Kidney (tissue), 14 donors: ENCODE measurements around the gene IL4I1. TPM values are rescaled to one million over a fixed set of nuclear protein-coding genes. Genes with fewer than 3 reads are reported as not detected.

ENCODE experiments used
- DNase-seq, 5 donors: peaks; one replicate each; pipeline ENCODE4 v3.0.0-alpha.2; 2013 to 2020
- FAIRE-seq: peaks from 2 replicates; lab custom pipeline; 2012; peaks lifted over from hg19 to GRCh38; lab: Jason Lieb, UNC
- H3K27ac ChIP-seq, 2 donors: one replicate each; pipeline ENCODE4 v1.7.0; 2013; ENCODE audit warnings: low read depth in 2 of 2, low read length in 2 of 2, inconsistent platforms in 1 of 2
- H3K27me3 ChIP-seq: one replicate; pipeline ENCODE4 v1.7.1; 2013; ENCODE audit warnings: low read length, inconsistent platforms; ENCODE audit not compliant: control insufficient read depth, insufficient read depth
- H3K36me3 ChIP-seq, 3 donors: one replicate each; pipeline versions ENCODE4 v1.7.0 to v1.7.1; 2013; ENCODE audit warnings: low read length in 3 of 3, control low read depth in 1 of 3, inconsistent platforms in 1 of 3; ENCODE audit not compliant: insufficient read depth in 3 of 3, control insufficient read depth in 2 of 3
- H3K4me1 ChIP-seq, 3 donors: one replicate each; pipeline versions ENCODE4 v1.7.0 to v1.7.1; 2013; ENCODE audit warnings: low read length in 3 of 3, inconsistent platforms in 1 of 3, low read depth in 1 of 3; ENCODE audit not compliant: control insufficient read depth in 2 of 3, insufficient read depth in 2 of 3
- H3K4me3 ChIP-seq, 3 donors: one replicate each; pipeline versions ENCODE4 v1.7.0 to v1.8.1; 2013; ENCODE audit warnings: low read length in 3 of 3, control low read depth in 1 of 3, inconsistent platforms in 1 of 3
- H3K9ac ChIP-seq, 3 donors: one replicate each; pipeline versions ENCODE4 v1.7.0 to v1.7.1; 2013; ENCODE audit warnings: low read length in 3 of 3, control low read depth in 1 of 3, inconsistent platforms in 1 of 3
- H3K9me3 ChIP-seq, 3 donors: one replicate each; pipeline versions ENCODE4 v1.7.0 to v1.7.1; 2013; ENCODE audit warnings: low read length in 3 of 3, control low read depth in 1 of 3, inconsistent platforms in 1 of 3; ENCODE audit not compliant: control insufficient read depth in 2 of 3, insufficient read depth in 1 of 3
- CTCF ChIP-seq: IDR thresholded peaks from 3 replicates; pipeline ENCODE4 v1.5.1; 2012; ENCODE audit warnings: mild to moderate bottlenecking, moderate library complexity, borderline replicate concordance; ENCODE audit not compliant: insufficient read depth; ENCODE audit errors: extremely low read depth
- intact Hi-C: fragments of 100-400 bp; cut with DNase I; formaldehyde crosslinking; loops from one replicate; pipeline ENCODE4 v1.11.1; 2022
- polyA plus RNA-seq: library from polyadenylated mRNA; stranded (reverse); fragments of 350-450 nt; fragmentation: Illumina TruSeq; extraction: RNeasy Lipid Tissue Mini Kit (QIAGEN cat#74804); gene quantifications from one replicate; pipeline ENCODE4 v1.2.3, GENCODE V29; 2014; ENCODE audit warnings: low read depth, low replicate concordance; ENCODE audit not compliant: insufficient read depth
- total RNA-seq: library from RNA; stranded (reverse); fragmentation: NEBNext Ultra II Directional; extraction: Animal tissue kit (Norgen Biotek cat#: 25700); gene quantifications from one replicate; pipeline ENCODE4 v1.2.1, GENCODE V29; 2021
- donor health status: control.
- donor health status: control.
- donor health status: control.
- donor health status: control.
- donor health status: control.
- donor health status: DM: yes; HTN: yes; CAD: no.
- donor health status: Normal renal cell carcinoma (clear cell type).

The IL4I1 gene
- total and polyA plus RNA-seq, 2 donors from 2014 or later: 0.82 to 12.8 TPM

- DNase-seq (no peak), FAIRE-seq (no peak)
- H3K4me1 ChIP-seq: peaks cover 0 to 3% (median 0%) of the 10 kb centered on the region in 3 donors
- no peak for TF ChIP-seq CTCF
- H3K4me3 ChIP-seq: no peak overlapping the region
- H3K9me3 ChIP-seq: no peaks in the 10 kb centered on the region
- intact Hi-C loops: no loop called here
- H3K9ac ChIP-seq: no peak overlapping the region
- no peaks in the 10 kb centered on the region for H3K36me3 ChIP-seq
- no peaks in the 10 kb centered on the region for H3K27me3 ChIP-seq
- no peak overlapping the region for H3K27ac ChIP-seq
Measured at GRCh38 chr19:49940482-49940791, 43.8 kb upstream of the IL4I1 start.

- Histone ChIP-seq H3K9me3 (no peaks in the 10 kb centered on the region), H3K36me3 (no peaks in the 10 kb centered on the region), H3K9ac (no peak overlapping the region), H3K4me3 (no peak overlapping the region), H3K4me1 (peaks cover 0 to 3% (median 0%) of the 10 kb centered on the region in 3 donors), H3K27ac (no peak overlapping the region), H3K27me3 (no peaks in the 10 kb centered on the region)
- DNase-seq: peak in 1 of 5 donors; percentile 38
- intact Hi-C loops: loop anchor here (5.0 kb wide), 1 partner anchor 47 kb away; no protein-coding TSS in a partner anchor
- no peak for FAIRE-seq
- peak; percentile 5 for TF ChIP-seq CTCF
Measured at GRCh38 chr19:49939721-49940481, 43.2 kb upstream of the IL4I1 start.

GRCh38 chr19:49938662-49939061, 42.0 kb upstream of the IL4I1 start:
- H3K36me3 ChIP-seq: no peaks in the 10 kb centered on the region
- no peak overlapping the region for H3K4me3 ChIP-seq
- H3K4me1 ChIP-seq: peaks cover 0 to 3% (median 0%) of the 10 kb centered on the region in 3 donors
- DNase-seq: no peak
- no peaks in the 10 kb centered on the region for H3K9me3 ChIP-seq
- no peak overlapping the region for H3K27ac ChIP-seq
- TF ChIP-seq CTCF: no peak
- H3K9ac ChIP-seq: no peak overlapping the region
- intact Hi-C loops: loop anchor here (5.0 kb wide), 1 partner anchor 49 kb away; no protein-coding TSS in a partner anchor
- no peak for FAIRE-seq
- no peaks in the 10 kb centered on the region for H3K27me3 ChIP-seq
